ENCODE results near the gene RNF213.
"Not testable (repeated sequence)": the region's sequence is repeated elsewhere in the genome, so short reads cannot be mapped to it uniquely, and the experiment has no call there.

The RNF213 gene

DNA sequence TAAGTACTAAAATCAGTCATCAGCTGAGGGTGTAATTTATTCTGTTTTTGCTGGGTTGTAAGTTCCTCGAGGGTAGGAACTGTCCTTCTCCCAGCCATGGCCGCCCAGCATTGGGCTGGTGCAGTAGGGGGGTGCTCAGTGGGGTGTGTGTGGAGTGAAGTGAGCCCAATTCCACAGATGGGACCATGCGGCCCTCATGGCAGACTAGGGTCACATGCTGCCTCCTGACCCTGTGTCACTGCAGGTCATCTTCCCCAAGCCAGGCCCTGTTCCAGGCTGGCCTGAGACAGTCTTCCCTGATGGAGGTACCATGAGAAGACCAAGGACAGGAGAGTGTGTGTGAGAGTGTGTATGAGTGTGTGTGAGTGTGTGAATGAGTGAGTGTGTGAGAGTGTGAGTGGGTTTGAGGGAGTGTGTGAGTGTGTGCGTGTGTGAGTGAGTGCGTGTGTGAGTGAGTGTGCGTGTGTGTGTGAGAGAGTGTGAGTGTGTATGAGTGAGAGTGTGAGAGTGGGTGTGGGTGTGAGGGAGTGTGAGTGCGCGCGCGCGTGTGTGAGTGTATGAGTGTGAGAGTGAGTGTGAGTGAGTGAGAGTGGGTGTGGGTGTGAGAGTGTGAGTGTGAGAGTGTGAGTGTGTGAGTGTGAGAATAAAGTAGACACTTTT, 36.7 kb upstream of the RNF213 start:
- in situ Hi-C loops (cut with HindIII; ENCODE audit: low sequenced_read_pairs) = no loop called here

DNA sequence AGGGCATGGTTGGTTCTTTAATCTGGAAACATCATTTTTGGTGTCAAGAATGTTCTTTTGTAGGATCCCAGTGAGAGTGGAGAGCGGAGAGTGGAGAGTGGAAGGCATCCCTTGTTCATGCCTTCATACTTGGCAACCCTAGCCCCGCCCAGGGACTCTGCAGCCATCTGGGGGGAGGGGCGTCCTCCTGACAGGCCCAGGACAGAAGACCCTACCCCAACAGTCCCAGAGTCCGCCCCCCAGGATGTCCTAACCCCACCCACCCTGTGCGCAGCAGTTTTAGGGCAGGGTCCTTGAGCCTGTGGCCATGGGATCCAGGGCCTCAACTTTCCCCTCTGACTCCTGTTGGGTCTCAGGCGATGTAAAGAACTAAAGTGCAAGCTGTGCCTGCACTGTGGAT, 36.0 kb upstream of the RNF213 start:
- in situ Hi-C loops (cut with HindIII; ENCODE audit: low sequenced_read_pairs) = no loop called here

DNA sequence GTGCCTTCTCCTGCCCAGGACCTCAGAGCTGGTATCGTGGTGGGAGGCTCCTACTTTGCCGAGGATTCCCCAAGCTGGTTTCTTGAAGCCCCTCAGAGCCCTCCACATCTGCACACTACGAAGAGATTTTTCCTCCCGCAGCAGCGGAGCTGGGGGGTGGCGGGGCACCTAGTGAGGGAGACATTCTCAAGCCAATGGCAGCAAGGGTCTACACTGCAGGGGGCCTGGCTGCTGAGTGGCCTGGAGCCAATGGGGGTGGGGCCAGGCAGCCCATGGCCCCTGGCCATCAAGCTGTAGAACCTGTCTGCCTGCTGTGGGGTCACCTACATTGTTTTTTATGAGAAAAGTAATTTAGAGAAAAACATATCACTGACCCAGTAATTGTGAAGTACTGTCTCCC, 35.4 kb upstream of the RNF213 start:
- in situ Hi-C loops (cut with HindIII; ENCODE audit: low sequenced_read_pairs) = no loop called here

DNA sequence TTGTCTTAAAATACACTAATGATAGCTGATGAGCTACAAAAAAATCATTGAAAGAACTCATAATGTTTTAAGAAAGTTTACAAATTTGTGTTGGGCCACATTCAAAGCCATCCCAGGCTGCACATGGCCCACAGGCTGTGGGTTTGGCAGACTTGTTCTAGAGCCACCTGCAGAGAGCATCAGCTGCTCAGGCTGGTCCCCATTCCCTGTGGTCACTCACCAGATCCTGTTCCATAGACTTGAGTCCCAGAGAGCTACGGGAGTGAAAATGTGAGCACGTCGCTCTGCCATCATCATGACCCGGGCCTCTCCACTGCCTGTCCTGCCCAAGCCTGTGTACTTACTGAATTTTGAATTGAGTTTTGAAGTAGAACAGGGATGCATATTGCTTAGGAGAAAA, 33.5 kb upstream of the RNF213 start:
- in situ Hi-C loops (cut with HindIII; ENCODE audit: low sequenced_read_pairs) = no loop called here

DNA sequence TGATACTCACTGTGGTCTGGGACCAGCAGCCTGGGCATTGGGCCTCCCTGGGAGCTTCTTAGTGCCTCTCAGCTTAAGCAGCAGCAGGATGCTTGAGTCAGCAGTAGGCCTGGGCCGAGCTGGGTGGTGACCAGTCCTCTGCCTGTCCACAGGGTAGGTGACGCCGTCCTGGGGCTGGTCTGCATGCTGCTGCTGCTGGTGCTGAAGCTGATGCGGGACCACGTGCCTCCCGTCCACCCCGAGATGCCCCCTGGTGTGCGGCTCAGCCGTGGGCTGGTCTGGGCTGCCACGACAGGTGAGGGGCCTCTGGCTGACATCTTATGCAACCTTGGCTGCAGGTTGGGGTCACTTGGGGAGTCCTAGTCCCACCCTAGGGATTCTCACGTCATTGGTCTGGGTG, 33.0 kb upstream of the RNF213 start:
- in situ Hi-C loops (cut with HindIII; ENCODE audit: low sequenced_read_pairs) = no loop called here

DNA sequence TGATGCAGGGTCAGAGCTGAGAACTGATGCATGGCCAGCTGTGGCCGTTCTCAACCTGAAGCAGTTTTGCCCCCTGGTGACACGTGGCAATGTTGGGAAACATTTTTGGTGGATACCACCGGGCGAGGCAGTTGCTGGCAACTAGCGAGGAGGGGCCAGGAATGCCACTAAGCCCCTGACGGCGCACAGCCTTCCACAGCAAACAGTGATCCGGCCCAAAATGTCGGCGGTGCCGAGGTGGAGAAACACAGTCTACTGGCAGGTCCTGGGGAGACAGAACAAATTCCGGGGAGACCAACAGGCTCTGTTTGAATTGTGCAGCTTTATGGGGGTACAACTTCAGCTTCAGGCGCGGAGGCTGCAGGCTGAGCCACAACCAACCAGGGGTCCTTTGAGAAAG, 32.2 kb upstream of the RNF213 start:
- in situ Hi-C loops (cut with HindIII; ENCODE audit: low sequenced_read_pairs) = no loop called here

DNA sequence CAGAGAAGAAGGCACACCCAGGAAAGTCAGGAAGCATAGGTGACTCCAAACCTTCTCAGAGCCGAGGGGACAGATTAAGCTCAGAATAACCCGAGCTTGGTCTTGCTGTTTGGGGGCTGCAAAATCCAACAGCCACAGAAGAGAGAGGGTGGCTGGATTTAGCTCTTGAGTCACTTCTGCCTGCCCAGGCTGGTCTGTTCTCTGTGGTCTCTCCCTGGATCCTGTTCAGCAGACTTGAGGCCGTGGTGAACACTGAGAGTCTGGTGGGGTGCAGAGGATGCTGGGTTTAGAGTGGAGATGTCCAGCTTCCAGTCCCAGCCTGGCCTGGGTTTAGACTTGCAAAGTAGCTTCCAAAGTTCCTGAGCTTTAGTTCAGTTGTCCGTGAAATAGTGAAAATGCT, 31.6 kb upstream of the RNF213 start:
- in situ Hi-C loops (cut with HindIII; ENCODE audit: low sequenced_read_pairs) = no loop called here

DNA sequence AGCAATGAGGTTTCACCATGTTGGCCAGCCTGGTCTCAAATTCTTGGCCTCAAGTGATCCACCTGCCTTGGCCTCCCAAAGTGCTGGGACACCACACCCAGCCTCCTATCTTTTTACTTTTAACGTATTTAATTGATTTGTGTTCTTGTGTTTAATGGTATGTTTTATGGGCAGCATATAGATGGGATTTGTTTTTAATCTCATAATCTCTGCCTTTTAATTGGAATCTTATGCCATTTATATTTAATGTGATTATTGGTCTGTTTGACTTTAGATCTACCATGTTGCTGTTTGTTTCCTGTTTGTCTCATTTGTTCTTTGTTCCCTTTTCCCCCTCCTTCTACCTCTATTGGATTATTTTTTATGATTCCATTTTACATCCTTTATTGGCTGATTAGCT, 28.2 kb upstream of the RNF213 start:
- in situ Hi-C loops (cut with HindIII; ENCODE audit: low sequenced_read_pairs) = no loop called here

DNA sequence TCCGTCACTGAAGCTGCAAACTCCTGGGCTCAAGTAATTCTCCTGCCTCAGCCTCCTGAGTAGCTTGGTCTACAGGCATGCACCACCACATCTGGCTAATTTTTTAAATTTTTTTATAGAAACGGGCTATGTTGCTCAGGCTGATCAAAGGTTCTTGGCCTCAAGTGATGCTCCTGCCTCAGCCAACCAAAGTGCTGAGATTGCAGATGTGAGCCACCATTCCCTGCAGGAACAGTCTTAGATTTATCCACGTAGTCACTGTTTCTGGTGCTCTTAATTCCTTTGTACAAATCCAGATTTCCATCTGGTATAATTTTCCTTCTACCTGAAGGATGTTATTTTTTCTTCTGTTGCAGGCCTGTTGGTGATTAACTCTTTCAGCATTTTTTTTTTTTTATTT, 27.4 kb upstream of the RNF213 start:
- in situ Hi-C loops (cut with HindIII; ENCODE audit: low sequenced_read_pairs) = no loop called here

DNA sequence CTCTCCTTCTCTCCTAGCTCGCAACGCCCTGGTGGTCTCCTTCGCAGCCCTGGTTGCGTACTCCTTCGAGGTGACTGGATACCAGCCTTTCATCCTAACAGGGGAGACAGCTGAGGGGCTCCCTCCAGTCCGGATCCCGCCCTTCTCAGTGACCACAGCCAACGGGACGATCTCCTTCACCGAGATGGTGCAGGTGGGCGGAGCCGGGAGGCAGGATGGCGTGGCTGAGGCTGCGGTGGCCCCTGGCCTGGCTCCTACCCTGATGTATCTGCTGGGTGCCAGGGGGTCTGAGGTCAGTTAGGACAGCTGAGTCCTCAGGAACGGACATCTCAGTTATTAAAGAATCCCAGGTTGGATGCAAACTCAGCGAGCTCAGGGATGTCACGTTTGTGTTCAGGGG, 23.7 kb upstream of the RNF213 start:
- in situ Hi-C loops (cut with HindIII; ENCODE audit: low sequenced_read_pairs) = no loop called here

DNA sequence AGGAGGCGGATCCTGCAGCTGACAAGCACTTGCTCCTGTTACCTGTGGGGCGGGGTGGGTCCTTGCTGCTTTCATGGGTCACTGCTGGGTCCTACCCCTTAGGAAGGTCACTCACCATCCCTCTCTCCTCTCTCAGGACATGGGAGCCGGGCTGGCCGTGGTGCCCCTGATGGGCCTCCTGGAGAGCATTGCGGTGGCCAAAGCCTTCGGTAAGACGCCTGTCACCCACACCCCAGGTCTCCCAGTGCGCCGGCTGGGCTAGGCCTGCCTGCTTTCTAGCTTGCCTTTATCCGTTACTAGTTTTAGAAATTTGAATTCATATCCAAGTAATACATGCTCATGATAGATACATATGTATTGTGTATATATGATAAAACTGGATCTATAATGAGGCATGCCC, 23.3 kb upstream of the RNF213 start:
- in situ Hi-C loops (cut with HindIII; ENCODE audit: low sequenced_read_pairs) = no loop called here

DNA sequence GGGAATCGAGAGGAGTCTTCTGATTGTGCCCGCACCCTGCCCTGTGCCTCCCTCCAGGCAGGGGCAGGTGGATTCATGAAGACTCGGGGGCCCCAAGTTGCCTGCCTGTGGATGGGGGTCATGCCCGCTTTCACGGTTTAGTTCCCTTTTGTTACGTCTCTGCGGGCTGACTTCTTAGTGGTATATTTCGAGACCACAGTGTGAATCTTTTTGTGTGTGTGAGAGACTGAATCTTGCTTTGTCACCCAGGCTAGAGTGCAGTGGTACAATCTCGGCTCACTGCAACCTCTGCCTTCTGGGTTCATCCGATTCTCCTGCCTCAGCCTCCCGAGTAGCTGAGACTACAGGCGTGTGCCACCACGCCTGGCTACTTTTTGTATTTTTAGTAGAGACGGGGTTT, 18.1 kb upstream of the RNF213 start:
- in situ Hi-C loops (cut with HindIII; ENCODE audit: low sequenced_read_pairs) = no loop called here

DNA sequence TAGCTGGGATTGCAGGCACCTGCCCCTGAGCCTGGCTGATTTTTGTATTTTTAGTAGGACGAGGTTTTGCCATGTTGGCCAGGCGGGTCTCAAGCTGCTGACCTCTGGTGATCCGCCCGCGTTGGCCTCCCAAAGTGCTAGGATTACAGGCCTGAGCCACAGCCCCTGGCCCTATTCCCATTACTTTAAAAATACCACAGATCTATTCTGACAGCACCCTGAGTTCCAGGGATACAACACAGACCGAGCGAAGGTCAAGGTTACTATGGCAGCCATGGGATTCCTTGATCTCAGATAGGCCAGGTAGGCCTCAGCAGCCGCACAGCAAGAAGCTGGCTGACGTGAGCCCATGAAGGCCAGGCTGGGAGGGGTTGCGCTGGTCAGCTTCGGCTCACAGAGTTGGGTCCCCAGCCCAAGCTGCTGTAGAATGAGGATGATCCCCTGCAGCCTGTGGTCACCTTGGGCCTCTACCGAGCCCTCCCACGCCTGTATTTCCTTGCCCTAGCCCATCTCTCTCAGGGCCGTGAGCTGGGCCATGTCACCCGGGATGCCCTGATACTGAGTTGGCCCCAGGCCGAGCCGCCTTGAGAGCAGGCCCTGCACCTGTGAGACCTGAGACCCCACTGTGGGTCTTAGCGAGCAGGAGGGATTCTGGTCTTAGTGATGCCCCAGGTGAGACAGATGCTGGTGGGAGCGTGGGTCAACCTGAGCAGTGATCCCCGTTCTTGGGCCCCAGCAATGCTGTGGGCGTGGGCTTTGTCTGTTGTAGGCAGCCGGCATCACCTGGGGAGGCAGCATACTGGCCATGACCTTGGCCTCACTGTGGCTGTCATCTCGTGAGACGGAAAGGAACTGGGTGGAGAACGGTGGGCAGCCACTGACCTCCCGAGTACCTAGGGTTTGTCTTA, 16.9 kb upstream of the RNF213 start:
- in situ Hi-C loops (cut with HindIII; ENCODE audit: low sequenced_read_pairs) = no loop called here

DNA sequence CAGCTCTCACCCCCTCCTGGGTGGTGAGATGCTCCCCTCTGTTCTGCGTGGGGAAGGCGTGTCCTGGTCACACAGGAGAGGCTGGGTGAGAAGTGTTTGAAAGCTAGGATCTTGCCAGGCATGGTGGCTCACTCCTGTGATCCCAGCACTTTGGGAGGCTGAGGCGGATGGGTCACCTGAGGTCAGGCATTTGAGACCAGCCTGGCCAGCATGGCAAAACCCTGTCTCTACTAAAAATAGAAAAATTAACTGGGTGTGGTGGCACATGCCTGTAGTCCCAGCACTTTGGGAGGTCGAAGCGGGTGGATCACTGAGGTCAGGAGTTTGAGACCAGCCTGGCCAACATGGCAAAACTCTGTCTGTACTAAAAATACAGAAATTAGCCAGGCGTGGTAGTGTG, 16.2 kb upstream of the RNF213 start:
- in situ Hi-C loops (cut with HindIII; ENCODE audit: low sequenced_read_pairs) = not testable (repeated sequence)

DNA sequence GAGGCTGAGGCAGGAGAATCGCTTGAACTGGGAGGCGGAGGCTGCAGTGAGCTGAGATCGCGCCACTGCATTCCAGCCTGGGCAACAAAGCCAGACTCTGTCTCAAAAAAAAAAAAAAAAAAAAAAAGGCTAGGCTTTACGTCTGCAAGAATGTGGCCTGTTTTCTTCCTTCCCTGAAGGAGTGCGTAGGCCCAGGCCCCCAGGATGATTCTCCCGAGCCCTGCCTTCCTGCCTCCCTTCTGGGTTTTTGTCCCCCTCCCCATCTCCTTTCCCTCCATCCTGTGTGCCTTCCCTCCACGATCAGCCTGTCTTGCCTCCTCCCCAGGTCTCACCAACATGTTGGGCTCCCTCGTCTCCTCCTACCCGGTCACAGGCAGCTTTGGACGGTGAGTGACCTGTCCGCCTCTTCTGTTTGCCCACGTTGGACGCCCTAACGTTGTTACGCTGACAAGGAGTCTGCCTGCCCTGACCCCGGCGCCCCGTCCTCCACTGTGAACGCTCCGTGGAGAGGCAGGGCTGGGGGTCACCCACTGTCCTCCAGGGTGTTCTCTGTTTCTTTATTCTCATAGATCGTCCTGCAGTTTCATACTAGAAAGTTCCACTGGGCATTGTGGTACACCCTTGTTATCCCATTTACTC, 15.7 kb upstream of the RNF213 start:
- in situ Hi-C loops (cut with HindIII; ENCODE audit: low sequenced_read_pairs) = no loop called here

DNA sequence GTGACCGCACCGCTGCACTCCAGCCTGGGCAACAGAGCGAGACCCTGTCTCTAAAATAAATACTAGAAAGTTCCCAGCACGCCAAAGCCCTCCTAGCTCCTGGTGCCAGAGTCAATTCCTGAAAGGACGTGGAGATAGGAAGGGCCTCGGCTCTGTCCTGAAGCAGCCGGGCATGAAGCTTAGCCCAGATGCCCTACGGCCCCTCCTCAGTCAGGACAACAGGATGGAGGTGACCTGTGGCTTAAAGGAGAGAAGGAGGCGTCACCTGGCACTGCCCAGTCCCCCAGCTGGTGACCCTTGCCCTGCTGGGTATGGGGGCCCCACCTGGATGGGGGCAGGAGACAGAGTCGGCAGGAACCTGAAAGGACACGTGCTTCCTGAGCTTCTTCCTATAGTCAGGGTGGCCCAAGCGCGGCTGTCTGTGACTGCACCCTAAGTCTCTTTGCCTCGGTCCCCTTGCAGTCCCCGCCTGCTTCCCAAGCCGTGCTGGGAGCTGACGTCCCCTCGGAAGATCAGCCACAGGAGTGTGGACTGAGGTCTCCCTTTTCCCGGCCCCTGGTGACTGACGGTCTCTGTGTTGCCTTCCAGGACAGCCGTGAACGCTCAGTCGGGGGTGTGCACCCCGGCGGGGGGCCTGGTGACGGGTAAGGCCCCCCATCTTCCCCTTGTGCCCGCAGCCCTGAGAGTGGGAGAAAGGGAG, 14.9 kb upstream of the RNF213 start:
- in situ Hi-C loops (cut with HindIII; ENCODE audit: low sequenced_read_pairs) = no loop called here

DNA sequence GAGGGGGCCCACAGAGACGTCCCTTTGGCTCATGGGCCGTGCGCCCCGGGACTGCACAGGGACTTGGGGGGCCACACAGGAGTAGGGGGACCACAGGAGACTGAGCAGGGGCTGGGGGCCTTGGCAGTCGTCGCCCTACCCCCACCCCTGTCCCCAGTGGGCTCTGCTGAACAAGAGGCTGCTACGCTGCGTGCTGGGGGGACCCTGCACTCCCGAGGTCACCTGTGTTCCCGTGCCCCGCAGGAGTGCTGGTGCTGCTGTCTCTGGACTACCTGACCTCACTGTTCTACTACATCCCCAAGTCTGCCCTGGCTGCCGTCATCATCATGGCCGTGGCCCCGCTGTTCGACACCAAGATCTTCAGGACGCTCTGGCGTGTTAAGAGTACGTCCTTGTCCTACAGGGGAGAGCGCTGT, 14.4 kb upstream of the RNF213 start:
- in situ Hi-C loops (cut with HindIII; ENCODE audit: low sequenced_read_pairs) = no loop called here

DNA sequence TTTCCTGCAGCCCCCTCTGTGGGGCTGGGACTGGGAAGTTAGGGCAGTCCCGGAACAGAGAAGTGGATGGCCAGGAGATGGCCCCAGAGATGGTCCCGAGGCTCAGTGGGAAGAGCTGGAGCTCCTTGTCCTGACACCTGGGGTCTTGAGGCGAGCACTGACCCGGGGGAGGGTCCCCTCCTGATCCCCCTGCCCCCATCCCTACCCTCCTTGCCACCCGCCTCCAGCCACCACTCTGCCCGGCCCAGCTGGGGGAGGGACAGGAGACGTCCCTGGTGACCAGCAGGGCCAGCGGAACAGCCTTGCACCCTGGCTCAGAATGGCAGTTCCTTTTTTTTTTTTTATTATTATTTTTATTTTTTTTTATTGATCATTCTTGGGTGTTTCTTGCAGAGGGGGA, 13.9 kb upstream of the RNF213 start:
- in situ Hi-C loops (cut with HindIII; ENCODE audit: low sequenced_read_pairs) = no loop called here

DNA sequence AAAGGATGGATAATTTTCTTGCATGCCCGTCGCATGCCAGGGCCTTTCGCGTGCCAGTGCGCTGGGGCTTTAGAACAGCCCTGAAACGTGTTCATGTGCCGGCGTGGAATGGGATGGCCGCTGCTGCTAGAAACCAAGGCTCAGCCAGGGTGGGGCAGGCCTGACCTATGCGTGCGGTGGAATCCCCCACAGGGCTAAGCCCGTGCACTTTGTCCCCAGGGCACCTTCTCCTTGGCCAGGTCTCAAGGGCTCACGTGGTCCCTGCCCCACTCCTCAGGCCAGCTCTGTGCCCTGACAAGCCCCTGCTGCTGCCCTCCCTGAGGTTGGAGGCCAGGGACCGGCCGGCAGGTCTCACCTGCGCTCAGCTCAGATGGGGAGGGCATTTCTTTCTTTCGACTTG, 13.1 kb upstream of the RNF213 start:
- in situ Hi-C loops (cut with HindIII; ENCODE audit: low sequenced_read_pairs) = no loop called here

DNA sequence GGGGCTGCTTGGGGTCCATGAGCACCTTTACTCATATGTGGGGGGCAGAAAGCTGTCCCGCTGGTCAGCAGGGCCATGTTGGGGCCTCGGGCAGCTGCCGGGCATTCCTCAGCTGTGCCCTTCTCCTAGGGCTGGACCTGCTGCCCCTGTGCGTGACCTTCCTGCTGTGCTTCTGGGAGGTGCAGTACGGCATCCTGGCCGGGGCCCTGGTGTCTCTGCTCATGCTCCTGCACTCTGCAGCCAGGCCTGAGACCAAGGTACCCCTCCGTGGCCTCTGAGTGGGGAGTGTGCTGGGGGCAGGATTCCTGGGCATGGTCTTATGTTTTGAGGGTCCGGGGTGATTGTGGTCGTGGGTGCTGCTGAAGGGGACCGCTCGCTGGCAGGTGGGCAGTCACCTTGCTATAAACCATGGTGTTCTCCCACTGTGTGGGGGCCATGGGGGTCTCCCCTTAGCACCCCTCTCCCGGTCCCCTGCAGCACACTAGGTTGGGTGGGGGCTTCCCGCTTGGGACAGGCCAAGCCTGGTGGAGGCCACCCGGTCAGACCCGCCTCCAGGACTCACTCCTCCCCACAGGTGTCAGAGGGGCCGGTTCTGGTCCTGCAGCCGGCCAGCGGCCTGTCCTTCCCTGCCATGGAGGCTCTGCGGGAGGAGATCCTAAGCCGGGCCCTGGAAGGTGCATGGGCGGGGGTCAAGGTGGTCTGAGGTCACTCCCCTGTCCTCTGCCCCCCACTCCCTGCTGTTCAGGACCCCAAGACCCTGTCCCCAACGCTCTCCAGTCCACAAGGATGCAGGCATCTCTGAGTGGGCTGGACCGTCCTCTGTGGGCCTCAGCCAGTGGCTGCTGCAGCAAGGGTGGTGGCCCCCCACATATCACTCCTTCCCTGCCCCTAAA, 12.4 kb upstream of the RNF213 start:
- in situ Hi-C loops (cut with HindIII; ENCODE audit: low sequenced_read_pairs) = no loop called here
